ENCODE data around the gene PLOD3. TPM values are rescaled to one million over a fixed set of nuclear protein-coding genes. Genes with fewer than 3 reads are reported as not detected.

Gene PLOD3
- total RNA-seq, 6 donors from 2014 or later, result 38.2 to 104 (median 66.2) TPM

- Histone ChIP-seq H3K4me1 (peaks cover 0 to under 1% (median under 1%) of the 10 kb centered on the region in 4 donors), H3K27ac (no peak overlapping the region), H3K36me3 (no peaks in the 10 kb centered on the region), H3K4me3 (no peak overlapping the region), H3K27me3 (peaks cover 0 to 10% (median 6%) of the 10 kb centered on the region in 4 donors), H3K9me3 (no peaks in the 10 kb centered on the region)
- DNase-seq, result no peak
- ATAC-seq (ENCODE audit: low FRiP score in 2 of 2), result no peak
- WGBS, 2 donors, result 51 to 53% methylated on average over 4 to 5 of the region's 5 CpGs
- TF ChIP-seq EP300 (IDR thresholded peaks at IDR 0.05) (no peak), POLR2AphosphoS5 (IDR thresholded peaks at IDR 0.05) (no peak), POLR2A (IDR thresholded peaks at IDR 0.05) (no peak)
- TF ChIP-seq, protein P1, sequence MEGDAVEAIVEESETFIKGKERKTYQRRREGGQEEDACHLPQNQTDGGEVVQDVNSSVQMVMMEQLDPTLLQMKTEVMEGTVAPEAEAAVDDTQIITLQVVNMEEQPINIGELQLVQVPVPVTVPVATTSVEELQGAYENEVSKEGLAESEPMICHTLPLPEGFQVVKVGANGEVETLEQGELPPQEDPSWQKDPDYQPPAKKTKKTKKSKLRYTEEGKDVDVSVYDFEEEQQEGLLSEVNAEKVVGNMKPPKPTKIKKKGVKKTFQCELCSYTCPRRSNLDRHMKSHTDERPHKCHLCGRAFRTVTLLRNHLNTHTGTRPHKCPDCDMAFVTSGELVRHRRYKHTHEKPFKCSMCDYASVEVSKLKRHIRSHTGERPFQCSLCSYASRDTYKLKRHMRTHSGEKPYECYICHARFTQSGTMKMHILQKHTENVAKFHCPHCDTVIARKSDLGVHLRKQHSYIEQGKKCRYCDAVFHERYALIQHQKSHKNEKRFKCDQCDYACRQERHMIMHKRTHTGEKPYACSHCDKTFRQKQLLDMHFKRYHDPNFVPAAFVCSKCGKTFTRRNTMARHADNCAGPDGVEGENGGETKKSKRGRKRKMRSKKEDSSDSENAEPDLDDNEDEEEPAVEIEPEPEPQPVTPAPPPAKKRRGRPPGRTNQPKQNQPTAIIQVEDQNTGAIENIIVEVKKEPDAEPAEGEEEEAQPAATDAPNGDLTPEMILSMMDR (IDR thresholded peaks at IDR 0.05), result no peak
Measured at GRCh38 chr7:101185258-101185839, 32.0 kb downstream of the PLOD3 start.

DNA sequence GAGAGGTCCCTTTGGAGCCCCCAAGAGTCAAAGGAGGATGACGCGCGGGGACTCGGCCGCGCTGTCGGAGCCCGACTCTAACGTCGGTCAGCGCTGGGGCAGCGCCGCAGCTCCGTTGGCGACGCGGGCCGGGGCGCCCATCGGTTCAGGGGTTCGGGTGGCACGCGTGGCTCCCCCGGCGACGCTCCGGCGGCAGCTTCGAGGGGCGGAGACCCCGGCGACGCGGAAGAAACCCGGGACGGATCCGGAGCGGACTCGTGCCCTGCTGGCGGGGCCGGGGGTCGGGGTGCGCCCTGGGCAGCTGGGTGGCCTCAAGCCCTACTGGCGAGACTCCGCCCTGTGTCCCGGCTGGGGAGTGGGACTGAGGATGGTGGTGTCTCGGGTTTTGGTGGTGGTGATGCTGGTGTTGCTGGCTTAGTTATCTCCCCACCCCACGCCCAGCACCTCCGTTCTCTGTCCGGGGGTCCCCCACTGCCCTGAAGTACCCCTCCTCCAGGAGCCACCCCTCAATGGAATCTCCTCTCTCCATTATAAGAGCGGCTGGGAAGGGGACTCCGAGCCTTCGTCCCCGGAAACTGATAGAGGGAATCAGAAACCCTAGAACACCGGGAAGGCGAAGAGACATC lies 37.1 kb downstream of the PLOD3 start, which contains the start of gene NAT16:
Gene NAT16, minus strand, starts transcription at position 164 of the 626 bp plus-strand sequence. CDS start 5,486 bp downstream, outside the sequence.
- DNase-seq, result peak in 1 of 2 donors; percentile 84
- 9 to 11% methylated on average over 8 to 13 of the region's 56 CpGs for WGBS, 2 donors
- Histone ChIP-seq H3K27me3 (peaks cover 3 to 35% (median 25%) of the 10 kb centered on the region in 4 donors), H3K9me3 (no peaks in the 10 kb centered on the region), H3K36me3 (no peaks in the 10 kb centered on the region), H3K27ac (no peak within 1 kb of the TSS), H3K4me1 (peaks cover 8 to 17% (median 9%) of the 10 kb centered on the region in 4 donors), H3K4me3 (no peak within 1 kb of the TSS)
- TF ChIP-seq, protein P1 (IDR thresholded peaks at IDR 0.05), result no peak
- TF ChIP-seq POLR2AphosphoS5 (IDR thresholded peaks at IDR 0.05), result no peak
- TF ChIP-seq POLR2A (IDR thresholded peaks at IDR 0.05), result no peak
- TF ChIP-seq EP300 (IDR thresholded peaks at IDR 0.05), result no peak
- ATAC-seq (ENCODE audit: low FRiP score in 2 of 2), result no peak

GRCh38 chr7:101179713-101180112 lies 37.7 kb downstream of the PLOD3 start:
- Histone ChIP-seq H3K36me3 (no peaks in the 10 kb centered on the region), H3K9me3 (no peaks in the 10 kb centered on the region), H3K27ac (no peak overlapping the region), H3K4me1 (peaks cover 8 to 17% (median 9%) of the 10 kb centered on the region in 4 donors), H3K4me3 (no peak overlapping the region), H3K27me3 (peaks cover 3 to 40% (median 28%) of the 10 kb centered on the region in 4 donors)
- ATAC-seq (ENCODE audit: low FRiP score in 2 of 2), result no peak
- no peak for DNase-seq
- 0 to 20% methylated on average over 1 to 8 of the region's 27 CpGs for WGBS, 2 donors
- TF ChIP-seq EP300 (IDR thresholded peaks at IDR 0.05), result no peak
- TF ChIP-seq, protein P1 (IDR thresholded peaks at IDR 0.05), result no peak
- no peak for TF ChIP-seq POLR2AphosphoS5 (IDR thresholded peaks at IDR 0.05)

GRCh38 chr7:101179117-101179516 lies 38.3 kb downstream of the PLOD3 start:
- TF ChIP-seq EP300 (IDR thresholded peaks at IDR 0.05), result no peak
- no peak for TF ChIP-seq POLR2A (IDR thresholded peaks at IDR 0.05)
- TF ChIP-seq POLR2AphosphoS5 (IDR thresholded peaks at IDR 0.05), result no peak
- TF ChIP-seq, protein P1 (IDR thresholded peaks at IDR 0.05), result no peak
- H3K36me3 ChIP-seq, result no peaks in the 10 kb centered on the region
- peaks cover 3 to 46% (median 33%) of the 10 kb centered on the region in 4 donors for H3K27me3 ChIP-seq
- peaks cover 8 to 23% (median 9%) of the 10 kb centered on the region in 4 donors for H3K4me1 ChIP-seq
- 2% methylated on average over 19 to 20 of the region's 20 CpGs for whole genome bisulfite sequencing, 2 donors
- ATAC-seq (ENCODE audit: low FRiP score in 2 of 2), result no peak
- no peaks in the 10 kb centered on the region for H3K9me3 ChIP-seq
- no peak for DNase-seq
- no peak overlapping the region for H3K4me3 ChIP-seq
- H3K27ac ChIP-seq, result no peak overlapping the region
